ENCODE measurements around the gene MCOLN2.

DNA sequence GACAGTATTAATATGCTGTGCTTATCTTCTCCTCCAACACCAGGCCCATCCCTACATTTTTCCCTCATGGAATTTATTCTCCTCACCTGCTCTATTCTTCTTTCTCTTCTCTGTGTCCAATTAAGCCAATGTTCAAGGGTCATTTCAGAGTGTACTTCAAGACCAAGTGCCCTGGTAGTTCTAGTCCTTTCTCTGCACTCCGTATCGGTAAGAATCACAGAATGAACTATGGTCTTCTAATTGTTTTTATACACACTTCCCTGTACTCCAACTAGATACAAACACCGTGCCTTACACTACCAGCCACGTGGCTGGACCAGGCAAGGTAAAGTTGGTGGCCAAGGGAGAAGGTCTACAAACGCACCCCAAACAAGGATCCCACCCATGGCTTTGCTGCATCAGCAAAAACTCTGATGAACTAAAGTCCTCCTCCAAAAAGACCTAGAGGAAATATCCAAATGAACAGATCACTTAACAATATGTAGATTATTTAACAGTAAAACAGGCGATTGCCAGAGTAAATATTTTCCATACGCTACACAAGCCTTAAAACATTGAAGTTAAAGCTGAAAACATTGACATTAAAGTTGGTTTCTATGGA lies 63.8 kb downstream of the MCOLN2 start:
- TF ChIP-seq EZH2 (IDR thresholded peaks at IDR 0.05; ENCODE audit: insufficient read depth, low read length): no peak
- TF ChIP-seq, protein P1, sequence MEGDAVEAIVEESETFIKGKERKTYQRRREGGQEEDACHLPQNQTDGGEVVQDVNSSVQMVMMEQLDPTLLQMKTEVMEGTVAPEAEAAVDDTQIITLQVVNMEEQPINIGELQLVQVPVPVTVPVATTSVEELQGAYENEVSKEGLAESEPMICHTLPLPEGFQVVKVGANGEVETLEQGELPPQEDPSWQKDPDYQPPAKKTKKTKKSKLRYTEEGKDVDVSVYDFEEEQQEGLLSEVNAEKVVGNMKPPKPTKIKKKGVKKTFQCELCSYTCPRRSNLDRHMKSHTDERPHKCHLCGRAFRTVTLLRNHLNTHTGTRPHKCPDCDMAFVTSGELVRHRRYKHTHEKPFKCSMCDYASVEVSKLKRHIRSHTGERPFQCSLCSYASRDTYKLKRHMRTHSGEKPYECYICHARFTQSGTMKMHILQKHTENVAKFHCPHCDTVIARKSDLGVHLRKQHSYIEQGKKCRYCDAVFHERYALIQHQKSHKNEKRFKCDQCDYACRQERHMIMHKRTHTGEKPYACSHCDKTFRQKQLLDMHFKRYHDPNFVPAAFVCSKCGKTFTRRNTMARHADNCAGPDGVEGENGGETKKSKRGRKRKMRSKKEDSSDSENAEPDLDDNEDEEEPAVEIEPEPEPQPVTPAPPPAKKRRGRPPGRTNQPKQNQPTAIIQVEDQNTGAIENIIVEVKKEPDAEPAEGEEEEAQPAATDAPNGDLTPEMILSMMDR (IDR thresholded peaks at IDR 0.05; ENCODE audit: insufficient read depth, low read depth, low read length): no peak

All from astrocyte (in vitro differentiated cells and primary cell).